MM.1S (cell line): ENCODE results near the gene CDC42.

ENCODE experiments used
- DNase-seq: peaks from one replicate; pipeline ENCODE4 v3.0.0-alpha.2; 2015
- H2AFZ ChIP-seq: fragments of 300-600 bp; sonication (generic); 2 replicates; pipeline ENCODE4 v1.6.0; 2016; ENCODE audit warnings: antibody characterized with exemption, low read length
- H3F3A ChIP-seq: fragments of 300-600 bp; sonication (generic); 2 replicates; pipeline ENCODE4 v1.6.1; 2016; ENCODE audit warnings: mild to moderate bottlenecking, antibody characterized with exemption, low read length, moderate library complexity, mixed read lengths; ENCODE audit not compliant: insufficient read depth
- H3K27ac ChIP-seq: fragments of 300-600 bp; sonication (generic); 2 replicates; pipeline ENCODE4 v1.5.1; 2016; ENCODE audit warnings: mild to moderate bottlenecking, low read length
- H3K27me3 ChIP-seq: fragments of 300-600 bp; sonication (generic); replicated peaks from 2 replicates; pipeline ENCODE4 v1.6.0; 2016; ENCODE audit warnings: low read length; ENCODE audit not compliant: insufficient read depth
- H3K36me3 ChIP-seq: fragments of 300-600 bp; sonication (generic); replicated peaks from 2 replicates; pipeline ENCODE4 v1.6.1; 2016; ENCODE audit warnings: mild to moderate bottlenecking, low read length, mixed read lengths; ENCODE audit not compliant: insufficient read depth
- H3K4me1 ChIP-seq: fragments of 300-600 bp; sonication (generic); 2 replicates; pipeline ENCODE4 v1.6.1; 2016; ENCODE audit warnings: low read length, mixed read lengths
- H3K4me2 ChIP-seq: fragments of 300-600 bp; sonication (generic); 2 replicates; pipeline ENCODE4 v1.6.0; 2016; ENCODE audit warnings: low read depth, low read length
- H3K4me3 ChIP-seq: fragments of 300-600 bp; sonication (generic); 2 replicates; pipeline ENCODE4 v1.5.1; 2016; ENCODE audit warnings: low read length, mixed read lengths
- H3K79me2 ChIP-seq: fragments of 300-600 bp; sonication (generic); 2 replicates; pipeline ENCODE4 v1.6.1; 2016; ENCODE audit warnings: mixed run types, low read length, mixed read lengths
- H3K9ac ChIP-seq: fragments of 300-600 bp; sonication (generic); 2 replicates; pipeline ENCODE4 v1.6.1; 2016; ENCODE audit warnings: low read length, mixed read lengths
- H3K9me2 ChIP-seq: fragments of 300-600 bp; sonication (generic); replicated peaks from 2 replicates; pipeline ENCODE4 v1.6.1; 2016; ENCODE audit warnings: mild to moderate bottlenecking, low read length, mixed read lengths; ENCODE audit not compliant: insufficient read depth
- H3K9me3 ChIP-seq: fragments of 300-600 bp; sonication (generic); replicated peaks from 2 replicates; pipeline ENCODE4 v1.6.1; 2016; ENCODE audit warnings: mild to moderate bottlenecking, low read length, mixed read lengths; ENCODE audit not compliant: insufficient read depth
- H4K20me1 ChIP-seq: fragments of 300-600 bp; sonication (generic); 2 replicates; pipeline ENCODE4 v1.6.1; 2016; ENCODE audit warnings: mild to moderate bottlenecking, low read length, moderate library complexity, mixed read lengths; ENCODE audit not compliant: insufficient read depth
- EZH2 ChIP-seq: fragments of 300-600 bp; sonication (generic); optimal IDR thresholded peaks from 2 replicates; pipeline ENCODE3; 2017; ENCODE audit warnings: low read depth, mild to moderate bottlenecking, antibody characterized with exemption, low read length, mixed read lengths
- EZH2phosphoT487 ChIP-seq: fragments of 300-600 bp; sonication (generic); IDR thresholded peaks from 2 replicates; pipeline ENCODE4 v1.6.1; 2018; ENCODE audit warnings: antibody characterized with exemption, low read length
- TF ChIP-seq, protein P1 (sequence below): fragments of 300-600 bp; sonication (generic); IDR thresholded peaks from 2 replicates; pipeline ENCODE4 v1.5.1; 2016; ENCODE audit warnings: antibody characterized with exemption, low read length, mixed read lengths

CDC42 gene

GRCh38 chr1:22111620-22112019 is 59.1 kb downstream of the CDC42 start:
- Histone ChIP-seq H3K27ac (no peak overlapping the region), H3K27me3 (no peaks in the 10 kb centered on the region), H3K9me2 (no peaks in the 10 kb centered on the region), H2AFZ (no peak overlapping the region), H3K4me2 (no peak overlapping the region), H4K20me1 (no peaks in the 10 kb centered on the region), H3K9me3 (no peaks in the 10 kb centered on the region), H3K4me1 (peaks cover 15% of the 10 kb centered on the region), H3K4me3 (no peak overlapping the region), H3F3A (no peaks in the 10 kb centered on the region), H3K9ac (no peak overlapping the region), H3K79me2 (no peaks in the 10 kb centered on the region), H3K36me3 (no peaks in the 10 kb centered on the region)
- no peak for DNase-seq
- no peak for TF ChIP-seq EZH2
- TF ChIP-seq EZH2phosphoT487: no peak
- TF ChIP-seq, protein P1, sequence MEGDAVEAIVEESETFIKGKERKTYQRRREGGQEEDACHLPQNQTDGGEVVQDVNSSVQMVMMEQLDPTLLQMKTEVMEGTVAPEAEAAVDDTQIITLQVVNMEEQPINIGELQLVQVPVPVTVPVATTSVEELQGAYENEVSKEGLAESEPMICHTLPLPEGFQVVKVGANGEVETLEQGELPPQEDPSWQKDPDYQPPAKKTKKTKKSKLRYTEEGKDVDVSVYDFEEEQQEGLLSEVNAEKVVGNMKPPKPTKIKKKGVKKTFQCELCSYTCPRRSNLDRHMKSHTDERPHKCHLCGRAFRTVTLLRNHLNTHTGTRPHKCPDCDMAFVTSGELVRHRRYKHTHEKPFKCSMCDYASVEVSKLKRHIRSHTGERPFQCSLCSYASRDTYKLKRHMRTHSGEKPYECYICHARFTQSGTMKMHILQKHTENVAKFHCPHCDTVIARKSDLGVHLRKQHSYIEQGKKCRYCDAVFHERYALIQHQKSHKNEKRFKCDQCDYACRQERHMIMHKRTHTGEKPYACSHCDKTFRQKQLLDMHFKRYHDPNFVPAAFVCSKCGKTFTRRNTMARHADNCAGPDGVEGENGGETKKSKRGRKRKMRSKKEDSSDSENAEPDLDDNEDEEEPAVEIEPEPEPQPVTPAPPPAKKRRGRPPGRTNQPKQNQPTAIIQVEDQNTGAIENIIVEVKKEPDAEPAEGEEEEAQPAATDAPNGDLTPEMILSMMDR: no peak

DNA sequence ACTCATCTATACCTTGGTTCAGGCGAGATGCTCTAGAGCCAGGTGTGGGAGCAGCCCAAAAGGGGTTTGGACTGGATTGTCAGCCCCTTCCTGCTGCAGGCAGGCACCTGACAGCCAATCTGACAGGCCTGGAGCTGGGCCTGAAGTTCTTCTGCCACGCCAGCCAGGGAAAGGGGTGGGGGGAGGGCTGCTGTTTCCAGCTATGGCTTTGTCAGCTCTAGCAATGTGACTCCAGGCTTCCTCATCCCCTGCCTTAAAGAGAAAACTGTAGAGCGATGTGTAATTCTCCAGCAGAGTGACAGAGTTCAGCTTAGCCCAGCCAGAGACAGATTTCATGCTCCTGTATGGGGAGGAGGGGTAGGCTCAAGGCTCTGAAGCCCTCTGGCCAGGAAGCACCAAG is 60.0 kb downstream of the CDC42 start:
- Histone ChIP-seq H3K4me1 (peaks cover 19% of the 10 kb centered on the region), H3K79me2 (no peaks in the 10 kb centered on the region), H3K36me3 (no peaks in the 10 kb centered on the region), H3K27ac (no peak overlapping the region), H4K20me1 (no peaks in the 10 kb centered on the region), H2AFZ (no peak overlapping the region), H3K9ac (no peak overlapping the region), H3F3A (no peaks in the 10 kb centered on the region), H3K9me2 (no peaks in the 10 kb centered on the region), H3K9me3 (no peaks in the 10 kb centered on the region), H3K4me3 (no peak overlapping the region), H3K27me3 (no peaks in the 10 kb centered on the region), H3K4me2 (no peak overlapping the region)
- no peak for DNase-seq
- no peak for TF ChIP-seq EZH2phosphoT487
- no peak for TF ChIP-seq EZH2
- TF ChIP-seq, protein P1: no peak

DNA sequence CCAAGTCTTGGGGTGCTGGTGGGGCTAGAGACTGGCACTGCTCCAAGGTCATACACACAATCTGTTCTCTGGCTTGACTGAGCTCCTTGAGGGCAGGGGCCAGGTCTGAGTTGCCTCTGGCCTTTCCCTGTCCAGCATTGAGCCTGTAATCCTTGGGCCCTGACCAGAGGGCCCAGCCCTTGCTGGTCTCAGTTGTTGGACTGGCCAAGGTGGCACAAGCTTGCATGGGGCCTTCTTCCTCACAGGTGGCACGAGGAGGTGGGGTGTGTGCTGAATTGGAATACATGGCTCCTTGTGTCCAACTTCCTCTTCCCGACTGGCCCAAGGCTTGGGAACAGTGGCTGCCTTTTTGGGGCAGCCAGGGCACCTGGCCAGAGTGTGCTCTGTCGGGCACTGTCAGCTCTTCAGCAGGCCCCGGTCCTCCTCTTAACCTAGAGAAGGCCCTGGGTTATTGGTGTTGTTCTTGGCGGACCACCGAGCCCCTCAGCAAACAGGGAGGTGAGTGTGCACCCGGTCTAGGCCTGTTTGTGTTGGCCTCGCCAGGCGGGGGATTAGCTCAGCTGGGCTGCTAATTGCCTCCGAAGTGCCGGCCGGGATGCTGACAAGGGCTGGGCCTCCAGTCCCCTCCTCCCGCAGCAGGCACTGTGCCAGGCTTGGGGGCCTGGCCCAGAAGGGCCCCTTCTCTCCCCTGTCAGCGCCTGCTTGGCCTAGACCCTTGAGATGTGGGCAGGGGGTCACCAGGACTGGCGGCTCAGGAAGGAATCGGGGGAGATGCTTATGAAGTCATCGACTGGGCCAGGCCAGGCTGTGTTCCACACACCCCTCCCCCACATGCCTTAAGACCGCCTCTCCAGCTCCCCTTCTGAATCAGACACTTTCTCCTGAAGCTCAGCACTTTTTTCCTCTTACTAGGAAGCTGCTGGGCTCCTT is 61.8 kb downstream of the CDC42 start:
- Histone ChIP-seq H4K20me1 (0 out of 2 replicates have a peak, but pooled peaks cover 4% of the 10 kb centered on the region), H3K36me3 (no peaks in the 10 kb centered on the region), H3K27me3 (no peaks in the 10 kb centered on the region)

More for the DNA sequence above, 61.8 kb downstream of the CDC42 start:
- H3K9me3 ChIP-seq: no peaks in the 10 kb centered on the region
- H3K4me1 ChIP-seq: peaks cover 35% of the 10 kb centered on the region
- no peak overlapping the region for H3K27ac ChIP-seq
- DNase-seq: no peak
- TF ChIP-seq, protein P1: no peak
- no peak for TF ChIP-seq EZH2phosphoT487
- no peak for TF ChIP-seq EZH2
- H3K9me2 ChIP-seq: no peaks in the 10 kb centered on the region
- H3F3A ChIP-seq: peaks cover 10% of the 10 kb centered on the region
- H3K79me2 ChIP-seq: no peaks in the 10 kb centered on the region
- H3K9ac ChIP-seq: no peak overlapping the region
- H2AFZ ChIP-seq: no peak overlapping the region
- no peak overlapping the region for H3K4me3 ChIP-seq
- no peak overlapping the region for H3K4me2 ChIP-seq
